Measurements from ENCODE around the gene KRTAP10-7.
"Not testable (repeated sequence)": the region's sequence is repeated elsewhere in the genome, so short reads cannot be mapped to it uniquely, and the experiment has no call there.

DNA sequence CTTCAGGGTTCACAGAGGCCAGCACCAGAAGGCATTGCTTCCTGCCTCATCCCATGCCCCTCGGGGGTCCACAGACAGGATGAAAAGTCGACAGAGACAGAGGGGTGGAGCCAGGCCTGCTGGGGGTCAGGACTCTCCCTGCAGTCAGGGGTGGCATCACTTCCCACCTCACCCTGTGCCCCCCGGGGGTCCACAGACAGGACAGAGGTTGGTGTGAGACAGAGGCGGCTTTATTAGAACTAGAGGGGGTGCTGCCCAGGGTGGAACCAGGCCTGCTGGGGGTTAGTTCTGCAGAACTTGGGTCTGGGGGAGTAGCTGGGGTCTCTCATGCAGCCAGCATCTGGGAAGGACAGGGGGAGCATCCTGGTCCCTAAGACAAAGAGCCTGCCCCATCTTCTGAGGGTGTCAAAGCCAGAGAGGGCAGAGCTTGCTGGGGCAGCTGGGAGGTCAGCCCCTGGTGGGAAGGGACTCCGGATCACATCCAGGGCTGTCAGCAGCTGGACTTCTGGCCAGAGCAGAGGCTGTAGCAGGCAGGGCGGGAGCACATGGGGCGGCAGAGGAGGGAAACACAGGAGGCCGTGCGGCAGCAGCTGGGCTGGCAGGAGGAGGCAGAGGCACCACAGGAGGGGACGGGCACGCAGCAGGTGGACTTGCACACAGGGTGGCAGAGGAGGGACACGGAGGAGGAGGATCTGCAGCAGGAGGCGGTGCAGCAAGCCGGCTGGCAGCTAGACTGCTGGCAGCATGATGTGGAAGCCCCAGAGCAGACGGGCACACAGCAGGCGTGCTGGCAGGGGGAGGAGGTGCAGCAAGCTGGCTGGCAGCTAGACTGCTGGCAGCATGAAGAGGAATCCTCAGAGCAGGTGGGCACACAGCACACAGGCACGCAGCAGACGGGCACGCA, 9.2 kb upstream of the KRTAP10-7 start:
- TF ChIP-seq POLR2A (IDR thresholded peaks at IDR 0.05), result not testable (repeated sequence)
- TF ChIP-seq, protein P1, sequence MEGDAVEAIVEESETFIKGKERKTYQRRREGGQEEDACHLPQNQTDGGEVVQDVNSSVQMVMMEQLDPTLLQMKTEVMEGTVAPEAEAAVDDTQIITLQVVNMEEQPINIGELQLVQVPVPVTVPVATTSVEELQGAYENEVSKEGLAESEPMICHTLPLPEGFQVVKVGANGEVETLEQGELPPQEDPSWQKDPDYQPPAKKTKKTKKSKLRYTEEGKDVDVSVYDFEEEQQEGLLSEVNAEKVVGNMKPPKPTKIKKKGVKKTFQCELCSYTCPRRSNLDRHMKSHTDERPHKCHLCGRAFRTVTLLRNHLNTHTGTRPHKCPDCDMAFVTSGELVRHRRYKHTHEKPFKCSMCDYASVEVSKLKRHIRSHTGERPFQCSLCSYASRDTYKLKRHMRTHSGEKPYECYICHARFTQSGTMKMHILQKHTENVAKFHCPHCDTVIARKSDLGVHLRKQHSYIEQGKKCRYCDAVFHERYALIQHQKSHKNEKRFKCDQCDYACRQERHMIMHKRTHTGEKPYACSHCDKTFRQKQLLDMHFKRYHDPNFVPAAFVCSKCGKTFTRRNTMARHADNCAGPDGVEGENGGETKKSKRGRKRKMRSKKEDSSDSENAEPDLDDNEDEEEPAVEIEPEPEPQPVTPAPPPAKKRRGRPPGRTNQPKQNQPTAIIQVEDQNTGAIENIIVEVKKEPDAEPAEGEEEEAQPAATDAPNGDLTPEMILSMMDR (IDR thresholded peaks at IDR 0.05), result not testable (repeated sequence)
